CD14-positive monocyte (primary cell): ENCODE measurements around the gene LEMD1. TPM values are rescaled to one million over a fixed set of nuclear protein-coding genes. Genes with fewer than 3 reads are reported as not detected.
A peak's percentile ranks its signal among the peaks of the same experiment; 100 is the strongest.

Source experiments
- DNase-seq, 3 donors: peaks; one replicate each; pipeline ENCODE4 v3.0.0-alpha.2; 2011 to 2022
- H2AFZ ChIP-seq: 2 replicates; pipeline ENCODE4 v1.6.0; 2012; ENCODE audit warnings: mild to moderate bottlenecking, low read depth, low read length, inconsistent platforms; ENCODE audit not compliant: insufficient read depth, poor library complexity, severe bottlenecking
- H3K27ac ChIP-seq, 2 donors: 1 replicate in 1 of 2; 2 replicates in 1 of 2; pipeline ENCODE4 v1.5.1; 2012 to 2013; ENCODE audit warnings: low read length in 2 of 2, control low read depth in 1 of 2, inconsistent platforms in 1 of 2, low read depth in 1 of 2, mild to moderate bottlenecking in 1 of 2
- H3K27me3 ChIP-seq, 2 donors: one replicate each; pipeline versions ENCODE4 v1.6.0 to v1.6.1; 2011 to 2013; ENCODE audit warnings: low read length in 2 of 2; ENCODE audit not compliant: control insufficient read depth in 2 of 2, insufficient read depth in 2 of 2
- H3K36me3 ChIP-seq, 2 donors: replicated peaks in 1 of 2; 1 replicate in 1 of 2; 2 replicates in 1 of 2; pipeline versions ENCODE4 v1.5.1 to v1.6.1; 2012 to 2013; ENCODE audit warnings: low read length in 2 of 2, control low read depth in 1 of 2, inconsistent platforms in 1 of 2, mild to moderate bottlenecking in 1 of 2; ENCODE audit not compliant: insufficient read depth in 2 of 2, control insufficient read depth in 1 of 2
- H3K4me1 ChIP-seq, 2 donors: 1 replicate in 1 of 2; 2 replicates in 1 of 2; pipeline versions ENCODE4 v1.5.1 to v1.6.1; 2012 to 2013; ENCODE audit warnings: low read length in 2 of 2, control low read depth in 1 of 2, inconsistent platforms in 1 of 2, mild to moderate bottlenecking in 1 of 2, moderate library complexity in 1 of 2; ENCODE audit not compliant: insufficient read depth in 2 of 2, control insufficient read depth in 1 of 2
- H3K4me2 ChIP-seq: replicated peaks from 2 replicates; pipeline ENCODE3; 2012; ENCODE audit warnings: low read length, moderate library complexity, mild to moderate bottlenecking; ENCODE audit not compliant: poor library complexity, severe bottlenecking; ENCODE audit errors: extremely low read depth
- H3K4me3 ChIP-seq, 3 experiments: fragments of 200-600 bp in 1 of 3; sonication (generic) in 1 of 3; replicated peaks in 1 of 3; 1 replicate in 2 of 3; 2 replicates in 1 of 3; pipeline ENCODE4 v1.5.1; 2011 to 2013; ENCODE audit warnings: low read length in 3 of 3, mild to moderate bottlenecking in 3 of 3, control low read depth in 2 of 3, low read depth in 2 of 3, inconsistent platforms in 1 of 3, moderate library complexity in 1 of 3
- H3K79me2 ChIP-seq: 2 replicates; pipeline ENCODE4 v1.6.0; 2012; ENCODE audit warnings: mild to moderate bottlenecking, control low read depth, inconsistent platforms, low read length, moderate library complexity; ENCODE audit not compliant: insufficient read depth
- H3K9ac ChIP-seq: 2 replicates; pipeline ENCODE4 v1.6.0; 2017; ENCODE audit warnings: low read length, mild to moderate bottlenecking; ENCODE audit not compliant: insufficient read depth, poor library complexity, severe bottlenecking
- H3K9me3 ChIP-seq, 2 donors: replicated peaks in 1 of 2; 1 replicate in 1 of 2; 2 replicates in 1 of 2; pipeline versions ENCODE4 v1.5.1 to v1.6.1; 2012 to 2013; ENCODE audit warnings: low read length in 2 of 2, control low read depth in 1 of 2; ENCODE audit not compliant: control insufficient read depth in 1 of 2, insufficient read depth in 1 of 2
- H4K20me1 ChIP-seq: 2 replicates; pipeline ENCODE4 v1.6.0; 2012; ENCODE audit warnings: mild to moderate bottlenecking, low read length, control low read depth, moderate library complexity; ENCODE audit not compliant: insufficient read depth
- H3K27ac Mint-ChIP-seq, 7 donors: one replicate each; pipeline ENCODE4 v1.8.0; 2020; ENCODE audit warnings: mild to moderate bottlenecking in 7 of 7, mixed read lengths in 7 of 7, moderate library complexity in 6 of 7, inconsistent platforms in 2 of 7
- H3K27me3 Mint-ChIP-seq, 3 donors: one replicate each; pipeline ENCODE4 v1.8.0; 2021 to 2022; ENCODE audit warnings: low read depth in 3 of 3, mild to moderate bottlenecking in 3 of 3, mixed read lengths in 3 of 3, moderate library complexity in 3 of 3, inconsistent platforms in 1 of 3
- H3K36me3 Mint-ChIP-seq, 2 donors: one replicate each; pipeline ENCODE4 v1.8.0; 2020; ENCODE audit warnings: mixed read lengths in 2 of 2, inconsistent platforms in 1 of 2, mild to moderate bottlenecking in 1 of 2
- H3K4me1 Mint-ChIP-seq: one replicate; pipeline ENCODE4 v1.8.0; 2020; ENCODE audit warnings: mild to moderate bottlenecking, mixed read lengths
- H3K4me3 Mint-ChIP-seq, 2 donors: one replicate each; pipeline ENCODE4 v1.8.0; 2020; ENCODE audit warnings: mild to moderate bottlenecking in 2 of 2, mixed read lengths in 2 of 2, moderate library complexity in 1 of 2
- H3K9me3 Mint-ChIP-seq, 7 donors: one replicate each; pipeline ENCODE4 v1.8.0; 2020 to 2022; ENCODE audit warnings: mixed read lengths in 7 of 7, mild to moderate bottlenecking in 6 of 7, moderate library complexity in 6 of 7, inconsistent platforms in 2 of 7
- CTCF ChIP-seq: fragments of 200-600 bp; IDR thresholded peaks from one replicate; pipeline ENCODE4 v1.8.0; 2022; ENCODE audit warnings: antibody characterized with exemption, mild to moderate bottlenecking
- WGBS: methylation state at CpG from one replicate; pipeline ENCODE4 v1.1.5; 2013; ENCODE audit warnings: missing lambda C conversion rate; ENCODE audit not compliant: insufficient coverage; 5-methylcytosine and 5-hydroxymethylcytosine counted together
- intact Hi-C, 2 donors: fragments of 100-400 bp; cut with micrococcal nuclease; formaldehyde crosslinking; loops; one replicate each; pipeline versions ENCODE4 v1.15.0 to v1.15.1; 2023
- polyA plus RNA-seq, 3 donors: library from polyadenylated mRNA; depleted of rRNA in 1 of 3; unstranded in 2 of 3; stranded (reverse) in 1 of 3; fragments of 300-500 nt in 2 of 3; fragments of >200 nt in 1 of 3; fragmentation: Illumina TruSeq in 2 of 3; gene quantifications; 1 replicate in 2 of 3; 2 replicates in 1 of 3; pipeline ENCODE4 v1.2.3, GENCODE V29; 2012 to 2021

The LEMD1 gene
- polyA plus RNA-seq, 3 donors: not detected

- no peak overlapping the region for H3K27ac ChIP-seq
- no peak for TF ChIP-seq CTCF
- intact Hi-C loops: no loop called here
- Mint-ChIP-seq H3K4me1 (peaks cover 2% of the 10 kb centered on the region), H3K36me3 (no peaks in the 10 kb centered on the region), H3K4me3 (no peak overlapping the region), H3K9me3 (no peaks in the 10 kb centered on the region), H3K27ac (no peak overlapping the region), H3K27me3 (peaks cover 11 to 37% (median 11%) of the 10 kb centered on the region in 3 donors)
- peak overlapping the region; percentile 15 for H3K9ac ChIP-seq
- DNase-seq: no peak
- no peaks in the 10 kb centered on the region for H3K9me3 ChIP-seq
- H3K4me3 ChIP-seq: no peak overlapping the region
- 0% methylated on average over 1 of the region's 3 CpGs for WGBS
- H3K79me2 ChIP-seq: no peaks in the 10 kb centered on the region
- no peaks in the 10 kb centered on the region for H3K4me1 ChIP-seq
- H2AFZ ChIP-seq: no peak overlapping the region
- no peaks in the 10 kb centered on the region for H3K36me3 ChIP-seq
- H4K20me1 ChIP-seq: no peaks in the 10 kb centered on the region
- no peak overlapping the region for H3K4me2 ChIP-seq
- peaks cover 13 to 19% of the 10 kb centered on the region in 2 donors for H3K27me3 ChIP-seq
These were observed 52.1 kb downstream of the LEMD1 start for GRCh38 chr1:205369701-205370123.

DNA sequence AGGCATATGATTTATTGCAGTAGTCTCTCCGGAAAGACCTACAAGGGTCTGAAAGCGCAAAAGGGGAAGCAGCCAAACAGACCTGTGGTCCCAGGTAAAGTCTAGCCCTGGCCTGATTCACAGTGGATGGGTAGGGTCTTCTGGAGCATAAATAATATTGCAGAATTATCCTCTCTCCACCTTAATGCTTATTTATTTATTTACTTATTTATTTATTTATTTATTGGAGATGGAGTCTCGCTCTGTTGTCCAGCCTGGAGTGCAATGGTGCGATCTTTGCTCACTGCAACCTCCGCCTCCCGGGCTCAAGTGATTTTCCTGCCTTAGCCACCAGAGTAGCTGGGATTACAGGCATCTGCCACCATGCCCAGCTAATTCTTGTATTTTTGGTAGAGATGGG, 53.4 kb downstream of the LEMD1 start:
- TF ChIP-seq CTCF: no peak
- H3K9me3 Mint-ChIP-seq: no peaks in the 10 kb centered on the region
- no peak for DNase-seq

More for the DNA sequence above, 53.4 kb downstream of the LEMD1 start:
- Mint-ChIP-seq H3K27ac (no peak overlapping the region), H3K4me1 (no peaks in the 10 kb centered on the region), H3K4me3 (no peak overlapping the region), H3K27me3 (peaks cover 5 to 28% (median 9%) of the 10 kb centered on the region in 3 donors), H3K36me3 (no peaks in the 10 kb centered on the region)
- no peaks in the 10 kb centered on the region for H3K4me1 ChIP-seq
- H3K27ac ChIP-seq: no peak overlapping the region
- no peak overlapping the region for H3K4me3 ChIP-seq
- H3K79me2 ChIP-seq: no peaks in the 10 kb centered on the region
- WGBS: 60% methylated on average over 2 of the region's 6 CpGs
- H3K4me2 ChIP-seq: no peak overlapping the region
- H3K27me3 ChIP-seq: peaks cover 6 to 7% of the 10 kb centered on the region in 2 donors
- no peaks in the 10 kb centered on the region for H3K36me3 ChIP-seq
- intact Hi-C loops: no loop called here
- no peak overlapping the region for H3K9ac ChIP-seq
- H3K9me3 ChIP-seq: no peaks in the 10 kb centered on the region
- H2AFZ ChIP-seq: no peak overlapping the region
- H4K20me1 ChIP-seq: no peaks in the 10 kb centered on the region
